Measurements from ENCODE around the gene POLA1. TPM values are rescaled to one million over a fixed set of nuclear protein-coding genes. Genes with fewer than 3 reads are reported as not detected.

POLA1 gene
- total RNA-seq, 6 experiments from 2014 or later, result 2.0 to 4.5 (median 2.8) TPM

- H3K27ac ChIP-seq, result no peak overlapping the region
- peaks cover 7 to 31% of the 10 kb centered on the region in 2 donors for H3K27me3 ChIP-seq
- DNase-seq, result no peak
- whole genome bisulfite sequencing (ENCODE audit: insufficient coverage, low coverage, low lambda C conversion rate, missing lambda C conversion rate), result 17% methylated on average over 29 of the region's 40 CpGs
- H3K36me3 ChIP-seq, result no peaks in the 10 kb centered on the region
- peak in 1 of 4 donors; percentile 20 for ATAC-seq
- H3K4me1 ChIP-seq, result no peaks in the 10 kb centered on the region
- intact Hi-C loops (cut with DNase I), result no loop called here
- no peaks in the 10 kb centered on the region for H3K9me3 ChIP-seq
- TF ChIP-seq CTCF (IDR thresholded peaks at IDR 0.05) (no peak), POLR2A (IDR thresholded peaks at IDR 0.05) (no peak)
- no peak overlapping the region for H3K4me3 ChIP-seq
Observed at GRCh38 chrX:25003066-25003849, 309.5 kb downstream of the POLA1 start.

- no peak for ATAC-seq
- WGBS (ENCODE audit: insufficient coverage, low coverage, low lambda C conversion rate, missing lambda C conversion rate), result 32% methylated on average over 10 of the region's 10 CpGs
- H3K4me3 ChIP-seq, result no peak overlapping the region
- H3K36me3 ChIP-seq, result no peaks in the 10 kb centered on the region
- TF ChIP-seq CTCF (IDR thresholded peaks at IDR 0.05) (no peak), POLR2A (IDR thresholded peaks at IDR 0.05) (no peak)
- H3K4me1 ChIP-seq, result no peaks in the 10 kb centered on the region
- peaks cover 7 to 31% of the 10 kb centered on the region in 2 donors for H3K27me3 ChIP-seq
- H3K27ac ChIP-seq, result no peak overlapping the region
- intact Hi-C loops (cut with DNase I), result no loop called here
- H3K9me3 ChIP-seq, result no peaks in the 10 kb centered on the region
- no peak for DNase-seq
Observed at GRCh38 chrX:25004040-25004439, 310.3 kb downstream of the POLA1 start.

GRCh38 chrX:25004485-25005032, 310.8 kb downstream of the POLA1 start:
- H3K27me3 ChIP-seq, result peaks cover 7 to 31% of the 10 kb centered on the region in 2 donors
- 17% methylated on average over 7 of the region's 59 CpGs for whole genome bisulfite sequencing (ENCODE audit: insufficient coverage, low coverage, low lambda C conversion rate, missing lambda C conversion rate)
- no peaks in the 10 kb centered on the region for H3K4me1 ChIP-seq
- no peaks in the 10 kb centered on the region for H3K36me3 ChIP-seq
- no peak for DNase-seq
- no peak overlapping the region for H3K4me3 ChIP-seq
- intact Hi-C loops (cut with DNase I), result no loop called here
- TF ChIP-seq POLR2A (IDR thresholded peaks at IDR 0.05) (no peak), CTCF (IDR thresholded peaks at IDR 0.05) (no peak)
- no peak overlapping the region for H3K27ac ChIP-seq
- H3K9me3 ChIP-seq, result no peaks in the 10 kb centered on the region
- ATAC-seq, result peak in 1 of 4 donors; percentile 17

- intact Hi-C loops (cut with DNase I), result no loop called here
- peaks cover 7 to 31% of the 10 kb centered on the region in 2 donors for H3K27me3 ChIP-seq
- DNase-seq, result no peak
- 0% methylated on average over 2 of the region's 23 CpGs for WGBS (ENCODE audit: insufficient coverage, low coverage, low lambda C conversion rate, missing lambda C conversion rate)
- H3K4me1 ChIP-seq, result no peaks in the 10 kb centered on the region
- TF ChIP-seq CTCF (IDR thresholded peaks at IDR 0.05) (no peak), POLR2A (IDR thresholded peaks at IDR 0.05) (no peak)
- H3K9me3 ChIP-seq, result no peaks in the 10 kb centered on the region
- H3K4me3 ChIP-seq, result no peak overlapping the region
- no peak overlapping the region for H3K27ac ChIP-seq
- no peaks in the 10 kb centered on the region for H3K36me3 ChIP-seq
- ATAC-seq, result no peak
Observed at GRCh38 chrX:25005034-25005381, 311.3 kb downstream of the POLA1 start.
